DND-41 (cell line): Measurements from ENCODE around the gene SGCG.

ENCODE experiments used
- CTCF ChIP-seq: IDR thresholded peaks from 2 replicates; pipeline ENCODE4 v1.5.1; 2012; ENCODE audit warnings: borderline replicate concordance, low read length, moderate library complexity, mild to moderate bottlenecking; ENCODE audit not compliant: poor library complexity, severe bottlenecking; ENCODE audit errors: extremely low read depth
- EZH2 ChIP-seq: IDR thresholded peaks from 3 replicates; pipeline ENCODE4 v1.6.1; 2012; ENCODE audit warnings: borderline replicate concordance, low read depth, mild to moderate bottlenecking, moderate library complexity, low read length, inconsistent platforms; ENCODE audit not compliant: severe bottlenecking

GRCh38 chr13:23183292-23183691 is 2.5 kb downstream of the SGCG start:
- TF ChIP-seq CTCF (no peak), EZH2 (no peak)
